HEK293 (cell line): Measurements from ENCODE around the gene ME3.
"Not testable (repeated sequence)": the region's sequence is repeated elsewhere in the genome, so short reads cannot be mapped to it uniquely, and the experiment has no call there.

Experiments
- ZBTB7A ChIP-seq: fragments of 450-650 bp; formaldehyde crosslinking; IDR thresholded peaks from 2 replicates; pipeline ENCODE4 v1.5.1; 2016; ENCODE audit warnings: low read depth, missing biosample characterization, missing genetic modification characterization
- ZNF354C ChIP-seq: fragments of 450-650 bp; formaldehyde crosslinking; IDR thresholded peaks from 2 replicates; pipeline ENCODE4 v1.5.1; 2016; ENCODE audit warnings: missing biosample characterization, missing genetic modification characterization, low read depth, borderline replicate concordance
- ZNF747 ChIP-seq: fragments of 450-650 bp; formaldehyde crosslinking; IDR thresholded peaks from 2 replicates; pipeline ENCODE4 v1.5.1; 2016; ENCODE audit warnings: missing biosample characterization, missing genetic modification characterization
- TF ChIP-seq, protein P1 (sequence below): fragments of 450-650 bp; formaldehyde crosslinking; conservative IDR thresholded peaks from 2 replicates; pipeline ENCODE4 v1.5.1; 2016; ENCODE audit warnings: low read depth, missing biosample characterization, missing genetic modification characterization
- TF ChIP-seq, protein P2 (sequence below): fragments of 450-650 bp; formaldehyde crosslinking; IDR thresholded peaks from 2 replicates; pipeline ENCODE4 v1.5.1; 2016; ENCODE audit warnings: missing biosample characterization, missing genetic modification characterization

DNA sequence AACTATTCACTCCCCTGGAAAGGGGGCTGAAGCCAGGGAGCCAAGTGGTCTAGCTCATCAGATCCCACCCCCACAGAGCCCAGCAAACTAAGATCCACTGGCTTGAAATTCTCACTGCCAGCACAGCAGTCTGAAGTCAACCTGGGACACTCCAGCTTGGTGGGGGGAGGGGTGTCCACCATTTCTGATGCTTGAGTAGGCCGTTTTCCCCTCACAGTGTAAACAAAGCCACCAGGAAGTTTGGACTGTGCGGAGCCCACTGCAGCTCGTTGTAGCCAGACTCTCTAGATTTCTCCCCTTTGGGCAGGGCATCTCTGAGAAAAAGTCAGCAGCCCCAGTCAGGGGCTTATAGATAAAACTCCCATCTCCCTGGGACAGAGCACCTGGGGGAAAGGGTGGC, 27.2 kb downstream of the ME3 start:
- TF ChIP-seq, protein P1, sequence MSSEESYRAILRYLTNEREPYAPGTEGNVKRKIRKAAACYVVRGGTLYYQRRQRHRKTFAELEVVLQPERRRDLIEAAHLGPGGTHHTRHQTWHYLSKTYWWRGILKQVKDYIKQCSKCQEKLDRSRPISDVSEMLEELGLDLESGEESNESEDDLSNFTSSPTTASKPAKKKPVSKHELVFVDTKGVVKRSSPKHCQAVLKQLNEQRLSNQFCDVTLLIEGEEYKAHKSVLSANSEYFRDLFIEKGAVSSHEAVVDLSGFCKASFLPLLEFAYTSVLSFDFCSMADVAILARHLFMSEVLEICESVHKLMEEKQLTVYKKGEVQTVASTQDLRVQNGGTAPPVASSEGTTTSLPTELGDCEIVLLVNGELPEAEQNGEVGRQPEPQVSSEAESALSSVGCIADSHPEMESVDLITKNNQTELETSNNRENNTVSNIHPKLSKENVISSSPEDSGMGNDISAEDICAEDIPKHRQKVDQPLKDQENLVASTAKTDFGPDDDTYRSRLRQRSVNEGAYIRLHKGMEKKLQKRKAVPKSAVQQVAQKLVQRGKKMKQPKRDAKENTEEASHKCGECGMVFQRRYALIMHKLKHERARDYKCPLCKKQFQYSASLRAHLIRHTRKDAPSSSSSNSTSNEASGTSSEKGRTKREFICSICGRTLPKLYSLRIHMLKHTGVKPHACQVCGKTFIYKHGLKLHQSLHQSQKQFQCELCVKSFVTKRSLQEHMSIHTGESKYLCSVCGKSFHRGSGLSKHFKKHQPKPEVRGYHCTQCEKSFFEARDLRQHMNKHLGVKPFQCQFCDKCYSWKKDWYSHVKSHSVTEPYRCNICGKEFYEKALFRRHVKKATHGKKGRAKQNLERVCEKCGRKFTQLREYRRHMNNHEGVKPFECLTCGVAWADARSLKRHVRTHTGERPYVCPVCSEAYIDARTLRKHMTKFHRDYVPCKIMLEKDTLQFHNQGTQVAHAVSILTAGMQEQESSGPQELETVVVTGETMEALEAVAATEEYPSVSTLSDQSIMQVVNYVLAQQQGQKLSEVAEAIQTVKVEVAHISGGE (tag by site-specific recombination), result not testable (repeated sequence)
- not testable (repeated sequence) for TF ChIP-seq ZNF354C; ZNF747; ZBTB7A (tag by site-specific recombination)
- TF ChIP-seq, protein P2, sequence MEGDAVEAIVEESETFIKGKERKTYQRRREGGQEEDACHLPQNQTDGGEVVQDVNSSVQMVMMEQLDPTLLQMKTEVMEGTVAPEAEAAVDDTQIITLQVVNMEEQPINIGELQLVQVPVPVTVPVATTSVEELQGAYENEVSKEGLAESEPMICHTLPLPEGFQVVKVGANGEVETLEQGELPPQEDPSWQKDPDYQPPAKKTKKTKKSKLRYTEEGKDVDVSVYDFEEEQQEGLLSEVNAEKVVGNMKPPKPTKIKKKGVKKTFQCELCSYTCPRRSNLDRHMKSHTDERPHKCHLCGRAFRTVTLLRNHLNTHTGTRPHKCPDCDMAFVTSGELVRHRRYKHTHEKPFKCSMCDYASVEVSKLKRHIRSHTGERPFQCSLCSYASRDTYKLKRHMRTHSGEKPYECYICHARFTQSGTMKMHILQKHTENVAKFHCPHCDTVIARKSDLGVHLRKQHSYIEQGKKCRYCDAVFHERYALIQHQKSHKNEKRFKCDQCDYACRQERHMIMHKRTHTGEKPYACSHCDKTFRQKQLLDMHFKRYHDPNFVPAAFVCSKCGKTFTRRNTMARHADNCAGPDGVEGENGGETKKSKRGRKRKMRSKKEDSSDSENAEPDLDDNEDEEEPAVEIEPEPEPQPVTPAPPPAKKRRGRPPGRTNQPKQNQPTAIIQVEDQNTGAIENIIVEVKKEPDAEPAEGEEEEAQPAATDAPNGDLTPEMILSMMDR (tag by site-specific recombination), result not testable (repeated sequence)
